Type B pancreatic cell (in vitro differentiated cells): ENCODE data around the gene OOSP2. TPM values are rescaled to one million over a fixed set of nuclear protein-coding genes. Genes with fewer than 3 reads are reported as not detected.

ENCODE experiments used
- DNase-seq: peaks from one replicate; pipeline ENCODE4 v3.0.0; 2021; ENCODE audit warnings: mixed read lengths; ENCODE audit not compliant: unreplicated experiment; ENCODE audit errors: extremely low spot score
- H3K27ac Mint-ChIP-seq: 2 replicates; pipeline ENCODE4 v1.8.0; 2021; ENCODE audit warnings: mild to moderate bottlenecking, mixed read lengths
- H3K27me3 Mint-ChIP-seq: 2 replicates; pipeline ENCODE4 v1.8.0; 2021; ENCODE audit warnings: mixed read lengths
- H3K36me3 Mint-ChIP-seq: 2 replicates; pipeline ENCODE4 v1.8.0; 2021; ENCODE audit warnings: mixed read lengths
- H3K4me1 Mint-ChIP-seq: one replicate; pipeline ENCODE4 v1.8.0; 2021; ENCODE audit warnings: mixed read lengths; ENCODE audit not compliant: unreplicated experiment
- H3K4me3 Mint-ChIP-seq: 2 replicates; pipeline ENCODE4 v1.8.0; 2021; ENCODE audit warnings: mild to moderate bottlenecking, mixed read lengths
- H3K9me3 Mint-ChIP-seq: 2 replicates; pipeline ENCODE4 v1.8.0; 2021; ENCODE audit warnings: mixed read lengths
- CTCF ChIP-seq: fragments of 200-600 bp; sonication (generic); conservative IDR thresholded peaks from 2 replicates; pipeline ENCODE4 v1.5.0; 2021; ENCODE audit warnings: antibody characterized with exemption, mild to moderate bottlenecking
- long read RNA-seq: library from polyadenylated mRNA; unstranded; transcript quantifications from one replicate; pipeline ENCODE4 v2.0.0, GENCODE V29; 2020
- total RNA-seq: library from RNA; stranded (reverse); gene quantifications from 2 replicates; pipeline ENCODE4 v1.2.1, GENCODE V29; 2021; ENCODE audit warnings: low replicate concordance

The OOSP2 gene
- total RNA-seq, result not detected in 2 replicates
- long read RNA-seq, result 0 reads

GRCh38 chr11:60040109-60040508 lies at the start of gene OOSP2:
OOSP2 (plus strand) TSS chr11:60040409; CDS start chr11:60040460, 51 bp downstream.
- DNase-seq, result no peak
- TF ChIP-seq CTCF, result no peak
- no peaks in the 10 kb centered on the region for H3K36me3 Mint-ChIP-seq
- H3K4me3 Mint-ChIP-seq, result no peak within 1 kb of the TSS
- H3K27me3 Mint-ChIP-seq, result no peaks in the 10 kb centered on the region
- no peaks in the 10 kb centered on the region for H3K4me1 Mint-ChIP-seq
- H3K9me3 Mint-ChIP-seq, result no peaks in the 10 kb centered on the region
- no peak within 1 kb of the TSS for H3K27ac Mint-ChIP-seq

GRCh38 chr11:59990421-59990820 lies 49.8 kb upstream of the OOSP2 start:
- H3K27ac Mint-ChIP-seq, result no peak overlapping the region
- no peak for TF ChIP-seq CTCF
- DNase-seq, result no peak
- no peaks in the 10 kb centered on the region for H3K36me3 Mint-ChIP-seq
- no peaks in the 10 kb centered on the region for H3K4me1 Mint-ChIP-seq
- H3K9me3 Mint-ChIP-seq, result peaks cover 11% of the 10 kb centered on the region
- no peak overlapping the region for H3K4me3 Mint-ChIP-seq
- no peaks in the 10 kb centered on the region for H3K27me3 Mint-ChIP-seq

GRCh38 chr11:59992425-59992824 lies 47.8 kb upstream of the OOSP2 start:
- no peak overlapping the region for H3K4me3 Mint-ChIP-seq
- H3K27me3 Mint-ChIP-seq, result no peaks in the 10 kb centered on the region
- DNase-seq, result no peak
- no peaks in the 10 kb centered on the region for H3K4me1 Mint-ChIP-seq
- H3K27ac Mint-ChIP-seq, result no peak overlapping the region
- H3K36me3 Mint-ChIP-seq, result no peaks in the 10 kb centered on the region
- no peak for TF ChIP-seq CTCF
- H3K9me3 Mint-ChIP-seq, result peaks cover 11% of the 10 kb centered on the region

- no peaks in the 10 kb centered on the region for H3K4me1 Mint-ChIP-seq
- no peak for DNase-seq
- no peak for TF ChIP-seq CTCF
- no peaks in the 10 kb centered on the region for H3K27me3 Mint-ChIP-seq
- H3K9me3 Mint-ChIP-seq, result no peaks in the 10 kb centered on the region
- H3K27ac Mint-ChIP-seq, result no peak overlapping the region
- H3K36me3 Mint-ChIP-seq, result no peaks in the 10 kb centered on the region
- no peak overlapping the region for H3K4me3 Mint-ChIP-seq
These were observed 42.4 kb upstream of the OOSP2 start for GRCh38 chr11:59997800-59998199.

- no peaks in the 10 kb centered on the region for H3K9me3 Mint-ChIP-seq
- no peak for DNase-seq
- H3K36me3 Mint-ChIP-seq, result no peaks in the 10 kb centered on the region
- H3K27ac Mint-ChIP-seq, result no peak overlapping the region
- H3K4me1 Mint-ChIP-seq, result no peaks in the 10 kb centered on the region
- H3K27me3 Mint-ChIP-seq, result no peaks in the 10 kb centered on the region
- no peak overlapping the region for H3K4me3 Mint-ChIP-seq
- TF ChIP-seq CTCF, result no peak
These were observed 40.5 kb upstream of the OOSP2 start for GRCh38 chr11:59999691-60000090.

GRCh38 chr11:60003729-60004128 lies 36.5 kb upstream of the OOSP2 start:
- no peaks in the 10 kb centered on the region for H3K9me3 Mint-ChIP-seq
- no peak for DNase-seq
- no peak overlapping the region for H3K27ac Mint-ChIP-seq
- no peak overlapping the region for H3K4me3 Mint-ChIP-seq
- TF ChIP-seq CTCF, result no peak
- no peaks in the 10 kb centered on the region for H3K4me1 Mint-ChIP-seq
- no peaks in the 10 kb centered on the region for H3K27me3 Mint-ChIP-seq
- no peaks in the 10 kb centered on the region for H3K36me3 Mint-ChIP-seq
